ENCODE measurements around the gene ACTG2. TPM values are rescaled to one million over a fixed set of nuclear protein-coding genes. Genes with fewer than 3 reads are reported as not detected.

ACTG2 gene
- total RNA-seq, 1 donor from 2014 or later = 0.32 TPM

GRCh38 chr2:73914667-73915066 lies 21.9 kb downstream of the ACTG2 start:
- H3K36me3 Mint-ChIP-seq = no peaks in the 10 kb centered on the region

DNA sequence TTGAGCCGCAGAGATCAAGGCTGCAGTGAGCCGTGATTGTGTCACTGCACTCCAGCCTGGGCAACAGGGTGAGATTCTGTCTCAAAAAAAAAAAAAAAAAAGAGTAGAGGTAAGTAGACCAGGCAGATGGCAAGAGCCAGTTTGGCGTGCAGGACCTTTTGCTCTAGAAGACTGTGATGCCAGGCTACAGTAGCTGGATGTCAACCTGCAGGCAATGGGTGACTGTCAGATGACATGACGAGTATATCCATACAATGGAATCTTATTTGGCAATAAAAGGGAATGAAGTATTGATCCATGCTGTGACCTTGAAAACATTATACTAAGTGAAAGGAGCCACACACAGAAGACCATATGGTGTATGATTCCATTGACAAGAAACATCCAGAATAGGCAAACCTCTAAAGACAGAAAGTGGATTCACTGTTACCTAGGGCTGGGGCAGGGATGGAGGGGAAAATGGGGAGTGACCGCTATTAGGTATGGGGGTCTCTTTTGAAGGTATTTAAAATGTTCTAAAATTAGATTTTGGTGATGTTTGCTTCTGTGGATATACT lies 22.7 kb downstream of the ACTG2 start:
- H4K20me1 ChIP-seq (ENCODE audit: low read depth) = no peaks in the 10 kb centered on the region
- H3K9ac ChIP-seq = no peak overlapping the region
- no peaks in the 10 kb centered on the region for H3K4me1 ChIP-seq
- Mint-ChIP-seq H3K27me3 (ENCODE audit: insufficient read depth, low read depth) (peaks cover 3% of the 10 kb centered on the region), H3K27ac (no peak overlapping the region), H3K9me3 (no peaks in the 10 kb centered on the region), H3K4me1 (no peaks in the 10 kb centered on the region), H3K4me3 (no peak overlapping the region), H3K36me3 (no peaks in the 10 kb centered on the region)
- no peak overlapping the region for H2AFZ ChIP-seq (replicated peaks)
- no peaks in the 10 kb centered on the region for H3K9me3 ChIP-seq (ENCODE audit: low read depth)
- no peaks in the 10 kb centered on the region for H3K79me2 ChIP-seq (ENCODE audit: low read depth)
- TF ChIP-seq EZH2 (IDR thresholded peaks at IDR 0.05) = no peak
- TF ChIP-seq, protein P1, sequence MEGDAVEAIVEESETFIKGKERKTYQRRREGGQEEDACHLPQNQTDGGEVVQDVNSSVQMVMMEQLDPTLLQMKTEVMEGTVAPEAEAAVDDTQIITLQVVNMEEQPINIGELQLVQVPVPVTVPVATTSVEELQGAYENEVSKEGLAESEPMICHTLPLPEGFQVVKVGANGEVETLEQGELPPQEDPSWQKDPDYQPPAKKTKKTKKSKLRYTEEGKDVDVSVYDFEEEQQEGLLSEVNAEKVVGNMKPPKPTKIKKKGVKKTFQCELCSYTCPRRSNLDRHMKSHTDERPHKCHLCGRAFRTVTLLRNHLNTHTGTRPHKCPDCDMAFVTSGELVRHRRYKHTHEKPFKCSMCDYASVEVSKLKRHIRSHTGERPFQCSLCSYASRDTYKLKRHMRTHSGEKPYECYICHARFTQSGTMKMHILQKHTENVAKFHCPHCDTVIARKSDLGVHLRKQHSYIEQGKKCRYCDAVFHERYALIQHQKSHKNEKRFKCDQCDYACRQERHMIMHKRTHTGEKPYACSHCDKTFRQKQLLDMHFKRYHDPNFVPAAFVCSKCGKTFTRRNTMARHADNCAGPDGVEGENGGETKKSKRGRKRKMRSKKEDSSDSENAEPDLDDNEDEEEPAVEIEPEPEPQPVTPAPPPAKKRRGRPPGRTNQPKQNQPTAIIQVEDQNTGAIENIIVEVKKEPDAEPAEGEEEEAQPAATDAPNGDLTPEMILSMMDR (IDR thresholded peaks at IDR 0.05) = no peak
- TF ChIP-seq EZH2phosphoT487 (IDR thresholded peaks at IDR 0.05) = no peak
- no peak overlapping the region for H3K27ac ChIP-seq
- no peak overlapping the region for H3K4me3 ChIP-seq
- H3K27me3 ChIP-seq = peaks cover 8% of the 10 kb centered on the region
- H3K4me2 ChIP-seq = no peak overlapping the region
- H3F3A ChIP-seq (ENCODE audit: low read depth) = no peaks in the 10 kb centered on the region
- no peak for DNase-seq (ENCODE audit: low spot score)
- no peaks in the 10 kb centered on the region for H3K36me3 ChIP-seq

More at GRCh38 chr2:73914667-73915066, 21.9 kb downstream of the ACTG2 start:
- Histone ChIP-seq H3K36me3 (no peaks in the 10 kb centered on the region), H4K20me1 (ENCODE audit: low read depth) (no peaks in the 10 kb centered on the region), H3K4me1 (no peaks in the 10 kb centered on the region), H3K27ac (no peak overlapping the region), H3K9ac (no peak overlapping the region), H3K9me3 (ENCODE audit: low read depth) (no peaks in the 10 kb centered on the region), H3K4me3 (no peak overlapping the region), H2AFZ (replicated peaks) (no peak overlapping the region), H3K4me2 (no peak overlapping the region), H3K27me3 (peaks cover 8% of the 10 kb centered on the region), H3K79me2 (ENCODE audit: low read depth) (no peaks in the 10 kb centered on the region), H3F3A (ENCODE audit: low read depth) (no peaks in the 10 kb centered on the region)
- no peak for DNase-seq (ENCODE audit: low spot score)
- TF ChIP-seq, protein P1 (IDR thresholded peaks at IDR 0.05) = no peak
- TF ChIP-seq EZH2 (IDR thresholded peaks at IDR 0.05) (no peak), EZH2phosphoT487 (IDR thresholded peaks at IDR 0.05) (no peak)
- peaks cover 3% of the 10 kb centered on the region for H3K27me3 Mint-ChIP-seq (ENCODE audit: insufficient read depth, low read depth)
- H3K27ac Mint-ChIP-seq = no peak overlapping the region
- no peaks in the 10 kb centered on the region for H3K9me3 Mint-ChIP-seq
- no peaks in the 10 kb centered on the region for H3K4me1 Mint-ChIP-seq
- H3K4me3 Mint-ChIP-seq = no peak overlapping the region

DNA sequence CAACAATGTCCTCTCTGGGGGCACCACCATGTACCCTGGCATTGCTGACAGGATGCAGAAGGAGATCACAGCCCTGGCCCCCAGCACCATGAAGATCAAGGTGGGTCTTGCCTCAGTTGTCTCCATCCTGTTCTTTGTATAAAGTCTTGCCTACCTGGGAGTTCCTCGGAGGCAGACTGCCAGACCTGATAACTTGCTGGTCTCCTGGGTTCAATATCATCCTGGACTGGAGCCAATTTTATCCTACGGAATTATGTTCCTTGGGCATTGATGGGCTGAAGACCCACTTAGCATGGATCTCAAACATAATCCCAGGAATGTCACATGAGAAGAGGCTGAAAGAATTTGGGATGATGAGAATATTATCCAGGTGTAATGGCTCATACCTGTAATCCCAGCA lies 23.9 kb downstream of the ACTG2 start:
- Histone ChIP-seq H3K9ac (no peak overlapping the region), H3K4me1 (no peaks in the 10 kb centered on the region), H3K79me2 (ENCODE audit: low read depth) (no peaks in the 10 kb centered on the region), H3K27ac (no peak overlapping the region), H3K4me2 (no peak overlapping the region), H3K27me3 (peaks cover 8% of the 10 kb centered on the region), H3F3A (ENCODE audit: low read depth) (no peaks in the 10 kb centered on the region), H3K36me3 (no peaks in the 10 kb centered on the region), H2AFZ (replicated peaks) (no peak overlapping the region), H3K9me3 (ENCODE audit: low read depth) (no peaks in the 10 kb centered on the region), H3K4me3 (no peak overlapping the region), H4K20me1 (ENCODE audit: low read depth) (no peaks in the 10 kb centered on the region)
- Mint-ChIP-seq H3K27me3 (ENCODE audit: insufficient read depth, low read depth) (peaks cover 3% of the 10 kb centered on the region), H3K4me3 (no peak overlapping the region), H3K4me1 (peaks cover 5% of the 10 kb centered on the region), H3K27ac (no peak overlapping the region), H3K36me3 (no peaks in the 10 kb centered on the region), H3K9me3 (no peaks in the 10 kb centered on the region)
- no peak for TF ChIP-seq EZH2 (IDR thresholded peaks at IDR 0.05)
- TF ChIP-seq, protein P1 (IDR thresholded peaks at IDR 0.05) = no peak
- no peak for TF ChIP-seq EZH2phosphoT487 (IDR thresholded peaks at IDR 0.05)
- no peak for DNase-seq (ENCODE audit: low spot score)
